Fibroblast of lung (primary cell): Measurements from ENCODE around the gene JARID2. TPM values are rescaled to one million over a fixed set of nuclear protein-coding genes. Genes with fewer than 3 reads are reported as not detected.

Experiments used
- DNase-seq, 2 donors: peaks; one replicate each; pipeline versions ENCODE4 v3.0.0 to v3.0.0-alpha.2; 2010; ENCODE audit warnings: low read depth in 2 of 2
- H2AFZ ChIP-seq: 2 replicates; pipeline ENCODE4 v1.5.1; 2012; ENCODE audit warnings: low read length, control low read depth, inconsistent platforms
- H3K27ac ChIP-seq: 2 replicates; pipeline ENCODE4 v1.5.1; 2011; ENCODE audit warnings: low read length, control low read depth; ENCODE audit not compliant: insufficient read depth
- H3K27me3 ChIP-seq: 2 replicates; pipeline ENCODE4 v1.5.1; 2011; ENCODE audit warnings: mild to moderate bottlenecking, low read length; ENCODE audit not compliant: control insufficient read depth, insufficient read depth
- H3K36me3 ChIP-seq: 2 replicates; pipeline ENCODE4 v1.5.1; 2011; ENCODE audit warnings: low read length; ENCODE audit not compliant: control insufficient read depth, insufficient read depth
- H3K4me1 ChIP-seq: 2 replicates; pipeline ENCODE4 v1.5.1; 2011; ENCODE audit warnings: low read length; ENCODE audit not compliant: control insufficient read depth, insufficient read depth; ENCODE audit errors: extremely low read depth
- H3K4me2 ChIP-seq: 2 replicates; pipeline ENCODE4 v1.5.1; 2011; ENCODE audit warnings: low read length, control low read depth; ENCODE audit not compliant: insufficient read depth; ENCODE audit errors: extremely low read depth
- H3K4me3 ChIP-seq, 4 experiments: fragments of 200-600 bp in 1 of 4; sonication (generic) in 1 of 4; replicated peaks in 1 of 4; 2 replicates each; pipeline ENCODE4 v1.5.1; 2011 to 2016; ENCODE audit warnings: low read length in 4 of 4, low read depth in 3 of 4, mild to moderate bottlenecking in 3 of 4, control low read depth in 2 of 4, inconsistent platforms in 1 of 4, mixed read lengths in 1 of 4; ENCODE audit not compliant: insufficient read depth in 1 of 4; ENCODE audit errors: control extremely low read depth in 1 of 4
- H3K79me2 ChIP-seq: 2 replicates; pipeline ENCODE4 v1.5.1; 2012; ENCODE audit warnings: mild to moderate bottlenecking, low read length, inconsistent platforms; ENCODE audit not compliant: control insufficient read depth, insufficient read depth
- H3K9ac ChIP-seq: 2 replicates; pipeline ENCODE4 v1.5.1; 2011; ENCODE audit warnings: mild to moderate bottlenecking, low read length, control low read depth; ENCODE audit not compliant: insufficient read depth
- H3K9me3 ChIP-seq: 2 replicates; pipeline ENCODE4 v1.5.1; 2012; ENCODE audit warnings: low read depth, low read length; ENCODE audit not compliant: control insufficient read depth, insufficient read depth
- H4K20me1 ChIP-seq: 2 replicates; pipeline ENCODE4 v1.5.1; 2011; ENCODE audit warnings: low read length; ENCODE audit not compliant: control insufficient read depth, insufficient read depth; ENCODE audit errors: extremely low read depth
- EZH2 ChIP-seq: IDR thresholded peaks from 2 replicates; pipeline ENCODE4 v1.5.1; 2012; ENCODE audit warnings: low read length, control low read depth, mild to moderate bottlenecking; ENCODE audit errors: missing control alignments
- polyA plus RNA-seq, 2 donors: library from polyadenylated mRNA; depleted of rRNA in 1 of 2; stranded (reverse) in 1 of 2; unstranded in 1 of 2; fragments of >200 nt; gene quantifications; 2 replicates each; pipeline ENCODE4 v1.2.1, GENCODE V29; 2011 to 2012; ENCODE audit warnings: missing spikeins in 1 of 2
- total RNA-seq: library from RNA; depleted of rRNA; stranded (reverse); fragments of >200 nt; gene quantifications from 2 replicates; pipeline ENCODE4 v1.2.1, GENCODE V29; 2014
- TF ChIP-seq, protein P1 (sequence below), 2 donors: IDR thresholded peaks in 1 of 2; conservative IDR thresholded peaks in 1 of 2; 1 replicate in 1 of 2; 2 replicates in 1 of 2; pipeline ENCODE4 v1.5.1; 2011 to 2012; ENCODE audit warnings: low read length in 2 of 2, control low read depth in 1 of 2, inconsistent platforms in 1 of 2, low read depth in 1 of 2, mild to moderate bottlenecking in 1 of 2

JARID2 gene
- total and polyA plus RNA-seq, 2 donors (not counting 1 experiment from before 2014, with no cell fraction given): 5.0 to 8.2 TPM

DNA sequence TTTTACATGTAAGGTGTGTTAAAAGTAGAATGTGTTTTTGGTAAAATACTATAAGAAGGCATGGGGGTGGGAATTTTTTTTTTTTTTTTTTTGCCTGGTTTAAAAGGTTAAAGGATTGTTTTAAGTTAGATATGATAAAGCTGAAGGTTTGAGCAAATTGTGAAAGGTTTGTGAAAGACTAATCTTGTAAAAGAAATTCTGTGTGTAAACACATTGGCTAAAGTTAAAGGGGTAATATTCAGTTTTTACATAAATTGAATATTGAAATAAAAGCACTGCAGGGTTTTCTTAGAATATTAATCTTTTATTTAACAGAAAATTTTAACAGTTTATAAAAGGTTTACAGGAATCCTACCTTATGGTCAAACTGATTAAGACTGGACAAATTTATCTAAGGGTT lies 311.3 kb downstream of the JARID2 start:
- H3K36me3 ChIP-seq: no peaks in the 10 kb centered on the region
- TF ChIP-seq, protein P1, sequence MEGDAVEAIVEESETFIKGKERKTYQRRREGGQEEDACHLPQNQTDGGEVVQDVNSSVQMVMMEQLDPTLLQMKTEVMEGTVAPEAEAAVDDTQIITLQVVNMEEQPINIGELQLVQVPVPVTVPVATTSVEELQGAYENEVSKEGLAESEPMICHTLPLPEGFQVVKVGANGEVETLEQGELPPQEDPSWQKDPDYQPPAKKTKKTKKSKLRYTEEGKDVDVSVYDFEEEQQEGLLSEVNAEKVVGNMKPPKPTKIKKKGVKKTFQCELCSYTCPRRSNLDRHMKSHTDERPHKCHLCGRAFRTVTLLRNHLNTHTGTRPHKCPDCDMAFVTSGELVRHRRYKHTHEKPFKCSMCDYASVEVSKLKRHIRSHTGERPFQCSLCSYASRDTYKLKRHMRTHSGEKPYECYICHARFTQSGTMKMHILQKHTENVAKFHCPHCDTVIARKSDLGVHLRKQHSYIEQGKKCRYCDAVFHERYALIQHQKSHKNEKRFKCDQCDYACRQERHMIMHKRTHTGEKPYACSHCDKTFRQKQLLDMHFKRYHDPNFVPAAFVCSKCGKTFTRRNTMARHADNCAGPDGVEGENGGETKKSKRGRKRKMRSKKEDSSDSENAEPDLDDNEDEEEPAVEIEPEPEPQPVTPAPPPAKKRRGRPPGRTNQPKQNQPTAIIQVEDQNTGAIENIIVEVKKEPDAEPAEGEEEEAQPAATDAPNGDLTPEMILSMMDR (conservative IDR thresholded peaks at IDR 0.05 in 1 of 2, IDR thresholded peaks at IDR 0.05 in 1 of 2; ENCODE audit: low read depth in 1 of 2, low read length in 2 of 2): no peak
- no peak for TF ChIP-seq EZH2
- no peak overlapping the region for H2AFZ ChIP-seq
- no peaks in the 10 kb centered on the region for H3K27me3 ChIP-seq
- H3K27ac ChIP-seq: no peak overlapping the region
- H3K79me2 ChIP-seq: no peaks in the 10 kb centered on the region
- no peak overlapping the region for H3K4me3 ChIP-seq
- H4K20me1 ChIP-seq: no peaks in the 10 kb centered on the region
- no peak overlapping the region for H3K9ac ChIP-seq
- H3K9me3 ChIP-seq: no peaks in the 10 kb centered on the region
- no peak overlapping the region for H3K4me2 ChIP-seq
- no peaks in the 10 kb centered on the region for H3K4me1 ChIP-seq
- DNase-seq: no peak

DNA sequence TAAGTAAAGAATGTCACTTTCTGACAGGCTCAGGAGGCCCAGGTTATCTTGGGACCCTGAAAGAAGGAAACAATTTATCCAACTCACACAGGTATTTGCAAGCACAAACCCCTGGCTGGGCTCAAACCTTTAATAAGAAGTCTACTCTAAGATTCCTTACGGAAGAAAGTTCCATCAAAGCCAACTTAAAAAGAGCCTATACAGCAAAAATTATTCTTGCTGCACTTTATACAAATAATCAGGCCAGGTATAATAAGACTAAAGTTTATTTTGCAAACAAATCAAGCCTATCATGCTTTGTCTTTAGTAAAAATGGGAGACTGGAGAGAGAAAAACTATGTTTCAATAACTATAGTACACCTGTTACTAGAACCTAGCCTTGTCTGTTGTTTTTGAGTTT lies 314.8 kb downstream of the JARID2 start:
- no peak overlapping the region for H3K4me3 ChIP-seq
- no peaks in the 10 kb centered on the region for H4K20me1 ChIP-seq
- no peak for TF ChIP-seq EZH2
- TF ChIP-seq, protein P1 (conservative IDR thresholded peaks at IDR 0.05 in 1 of 2, IDR thresholded peaks at IDR 0.05 in 1 of 2; ENCODE audit: low read depth in 1 of 2, low read length in 2 of 2): no peak
- H3K4me2 ChIP-seq: no peak overlapping the region
- no peak overlapping the region for H3K9ac ChIP-seq
- H2AFZ ChIP-seq: no peak overlapping the region
- H3K36me3 ChIP-seq: no peaks in the 10 kb centered on the region
- H3K4me1 ChIP-seq: no peaks in the 10 kb centered on the region
- H3K27me3 ChIP-seq: no peaks in the 10 kb centered on the region
- H3K79me2 ChIP-seq: no peaks in the 10 kb centered on the region
- H3K27ac ChIP-seq: no peak overlapping the region
- DNase-seq: no peak
- no peaks in the 10 kb centered on the region for H3K9me3 ChIP-seq

DNA sequence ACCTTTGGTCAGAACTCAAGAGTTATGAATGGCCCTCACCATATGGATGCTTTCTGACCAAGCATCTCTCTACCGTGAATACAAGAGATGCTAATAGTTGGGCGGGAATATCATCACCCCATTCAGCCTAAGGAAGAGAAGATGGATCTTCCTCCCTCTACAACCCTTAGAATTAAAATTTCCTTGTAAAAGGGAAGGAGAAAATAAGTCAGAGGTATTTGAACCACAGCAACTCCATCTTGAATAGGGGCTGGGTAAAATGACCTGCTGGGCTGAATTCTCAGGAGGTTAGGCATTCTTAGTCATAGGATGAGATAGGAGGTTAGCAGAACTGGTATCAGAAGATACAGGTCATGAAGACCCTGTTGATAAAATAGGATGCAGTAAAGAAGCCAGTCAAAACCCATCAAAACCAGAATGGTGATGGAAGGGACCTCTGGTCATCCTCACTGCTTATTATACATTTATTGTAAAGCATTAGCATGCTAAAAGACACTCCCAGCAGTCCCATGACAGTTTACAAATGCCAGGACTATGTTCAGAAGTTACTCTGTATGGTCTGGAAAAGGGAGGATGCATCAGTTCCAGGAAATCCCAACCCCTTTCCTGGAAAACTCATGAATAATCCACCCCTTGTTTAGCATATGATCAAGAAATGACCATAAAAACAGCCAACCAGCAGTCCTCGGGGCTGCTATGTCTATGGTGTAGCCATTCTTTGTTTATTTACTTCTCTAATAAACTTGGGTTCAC lies 315.8 kb downstream of the JARID2 start:
- TF ChIP-seq EZH2: no peak
- TF ChIP-seq, protein P1 (conservative IDR thresholded peaks at IDR 0.05 in 1 of 2, IDR thresholded peaks at IDR 0.05 in 1 of 2; ENCODE audit: low read depth in 1 of 2, low read length in 2 of 2): no peak
- Histone ChIP-seq H3K36me3 (no peaks in the 10 kb centered on the region), H3K9ac (no peak overlapping the region), H4K20me1 (no peaks in the 10 kb centered on the region), H3K27ac (no peak overlapping the region), H2AFZ (no peak overlapping the region), H3K4me1 (no peaks in the 10 kb centered on the region), H3K79me2 (no peaks in the 10 kb centered on the region), H3K9me3 (no peaks in the 10 kb centered on the region), H3K4me2 (no peak overlapping the region), H3K27me3 (no peaks in the 10 kb centered on the region), H3K4me3 (no peak overlapping the region)
- no peak for DNase-seq
